Prostate gland (tissue), 2 donors: Measurements from ENCODE around the gene UNC79. TPM values are rescaled to one million over a fixed set of nuclear protein-coding genes. Genes with fewer than 3 reads are reported as not detected.

ENCODE experiments used
- DNase-seq: peaks from one replicate; pipeline ENCODE4 v3.0.0-alpha.2; 2019; ENCODE audit warnings: low spot score
- H3K27ac ChIP-seq, 2 donors: fragments of 200-600 bp; sonication (generic); 2 replicates each; pipeline ENCODE4 v1.5.1; 2017 to 2019
- H3K27me3 ChIP-seq: fragments of 200-600 bp; sonication (generic); replicated peaks from 2 replicates; pipeline ENCODE4 v1.5.1; 2019; ENCODE audit not compliant: insufficient read depth
- H3K36me3 ChIP-seq, 2 donors: fragments of 200-600 bp; sonication (generic); 1 replicate in 1 of 2; 2 replicates in 1 of 2; pipeline versions ENCODE4 v1.5.1 to v1.8.1; 2017 to 2019
- H3K4me1 ChIP-seq: fragments of 200-600 bp; sonication (generic); replicated peaks from 2 replicates; pipeline ENCODE4 v1.5.1; 2019
- H3K4me3 ChIP-seq, 2 donors: fragments of 200-600 bp; sonication (generic); 2 replicates each; pipeline ENCODE4 v1.5.1; 2017 to 2019
- H3K9me3 ChIP-seq: fragments of 200-600 bp; sonication (generic); 2 replicates; pipeline ENCODE4 v1.5.1; 2017
- POLR2A ChIP-seq: fragments of 450-650 bp; IDR thresholded peaks from one replicate; pipeline ENCODE4 v1.6.1; 2016; ENCODE audit warnings: antibody characterized with exemption, mild to moderate bottlenecking
- POLR2AphosphoS5 ChIP-seq: sonication (generic); formaldehyde crosslinking; IDR thresholded peaks from one replicate; pipeline ENCODE4 v1.6.1; 2017; ENCODE audit warnings: antibody characterized with exemption
- WGBS: methylation state at CpG from one replicate; pipeline ENCODE4 v1.1.5; 2018; 5-methylcytosine and 5-hydroxymethylcytosine counted together
- intact Hi-C: fragments of 100-400 bp; cut with DNase I; formaldehyde crosslinking; loops from one replicate; pipeline ENCODE4 v1.14.2; 2022
- small RNA-seq, 2 donors: library from RNA; depleted of rRNA; stranded (forward); fragments of <200 nt; gene quantifications; one replicate each; pipeline ENCODE3, GENCODE V24; 2016
- total RNA-seq, 2 donors: library from RNA; depleted of rRNA; stranded (reverse); fragments of >200 nt; gene quantifications; one replicate each; pipeline ENCODE4 v1.1.0, GENCODE V29; 2016
- TF ChIP-seq, protein P1 (sequence below), 4 experiments: fragments of 200-600 bp in 2 of 4; fragments of 450-650 bp in 2 of 4; sonication (generic) in 2 of 4; IDR thresholded peaks; 1 replicate in 3 of 4; 2 replicates in 1 of 4; pipeline ENCODE4 v1.5.1; 2016 to 2019; ENCODE audit warnings: antibody characterized with exemption in 4 of 4, mild to moderate bottlenecking in 2 of 4, moderate library complexity in 2 of 4

Gene UNC79
- total RNA-seq, 2 donors from 2014 or later = 0.32 to 1.0 TPM

DNA sequence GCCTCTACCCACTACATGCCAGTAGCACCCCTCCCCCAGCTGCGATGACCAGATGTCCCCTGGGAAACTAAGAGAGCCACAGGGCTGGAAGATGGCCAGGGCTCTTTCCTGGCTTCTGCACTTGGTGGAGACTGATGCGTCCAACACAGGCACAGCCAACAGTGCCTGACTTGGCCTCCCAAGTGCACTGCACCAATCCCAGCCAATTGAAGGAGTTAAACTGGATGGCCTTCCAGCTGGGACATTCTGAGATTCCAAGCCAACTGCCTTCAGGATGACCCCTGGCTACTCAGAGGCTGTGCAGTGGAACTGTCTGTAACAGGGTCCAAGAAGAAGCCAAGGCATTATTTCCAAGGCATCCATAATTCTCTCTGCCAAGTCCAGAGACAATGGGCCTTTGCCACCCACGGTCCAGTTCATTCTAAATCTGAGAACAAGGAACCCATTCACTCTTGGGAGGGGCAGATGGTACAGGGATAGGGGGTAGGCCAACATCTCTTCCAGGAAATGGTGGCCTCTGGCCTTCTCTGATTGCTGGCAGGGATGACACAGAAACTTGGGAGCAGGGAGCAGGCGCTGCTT, 322.3 kb downstream of the UNC79 start:
- Histone ChIP-seq H3K36me3 (no peaks in the 10 kb centered on the region), H3K27ac (no peak overlapping the region), H3K4me3 (no peak overlapping the region), H3K4me1 (no peaks in the 10 kb centered on the region), H3K27me3 (no peaks in the 10 kb centered on the region), H3K9me3 (no peaks in the 10 kb centered on the region)
- intact Hi-C loops = no loop called here
- no peak for DNase-seq
- no peak for TF ChIP-seq POLR2AphosphoS5
- no peak for TF ChIP-seq POLR2A
- TF ChIP-seq, protein P1, sequence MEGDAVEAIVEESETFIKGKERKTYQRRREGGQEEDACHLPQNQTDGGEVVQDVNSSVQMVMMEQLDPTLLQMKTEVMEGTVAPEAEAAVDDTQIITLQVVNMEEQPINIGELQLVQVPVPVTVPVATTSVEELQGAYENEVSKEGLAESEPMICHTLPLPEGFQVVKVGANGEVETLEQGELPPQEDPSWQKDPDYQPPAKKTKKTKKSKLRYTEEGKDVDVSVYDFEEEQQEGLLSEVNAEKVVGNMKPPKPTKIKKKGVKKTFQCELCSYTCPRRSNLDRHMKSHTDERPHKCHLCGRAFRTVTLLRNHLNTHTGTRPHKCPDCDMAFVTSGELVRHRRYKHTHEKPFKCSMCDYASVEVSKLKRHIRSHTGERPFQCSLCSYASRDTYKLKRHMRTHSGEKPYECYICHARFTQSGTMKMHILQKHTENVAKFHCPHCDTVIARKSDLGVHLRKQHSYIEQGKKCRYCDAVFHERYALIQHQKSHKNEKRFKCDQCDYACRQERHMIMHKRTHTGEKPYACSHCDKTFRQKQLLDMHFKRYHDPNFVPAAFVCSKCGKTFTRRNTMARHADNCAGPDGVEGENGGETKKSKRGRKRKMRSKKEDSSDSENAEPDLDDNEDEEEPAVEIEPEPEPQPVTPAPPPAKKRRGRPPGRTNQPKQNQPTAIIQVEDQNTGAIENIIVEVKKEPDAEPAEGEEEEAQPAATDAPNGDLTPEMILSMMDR (IDR thresholded peaks at IDR 0.05) = no peak
- WGBS = 62% methylated on average over 4 of the region's 4 CpGs

DNA sequence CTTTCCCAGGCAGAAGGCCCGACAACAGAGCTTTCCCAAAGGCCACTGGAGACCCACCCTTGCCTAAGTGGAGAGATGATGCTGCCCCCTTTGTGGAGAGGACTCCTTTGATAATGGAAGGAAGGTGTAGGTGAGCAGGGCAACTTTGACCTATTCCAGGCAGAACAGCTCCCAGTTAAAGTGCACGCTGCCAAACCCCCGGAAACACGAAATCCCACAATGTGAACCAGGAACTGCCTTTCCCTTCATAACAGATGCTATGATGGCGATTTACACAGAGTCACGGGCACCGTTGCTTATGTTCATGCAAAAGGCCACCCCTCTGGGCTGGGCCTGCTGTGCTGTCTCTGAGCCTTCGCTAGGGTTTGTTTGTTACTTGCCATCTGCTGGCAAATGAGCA, 322.9 kb downstream of the UNC79 start:
- no peak for DNase-seq
- intact Hi-C loops = no loop called here
- TF ChIP-seq, protein P1 (IDR thresholded peaks at IDR 0.05) = no peak
- TF ChIP-seq POLR2A (no peak), POLR2AphosphoS5 (no peak)
- H3K9me3 ChIP-seq = no peaks in the 10 kb centered on the region
- 95% methylated on average over 8 of the region's 8 CpGs for WGBS
- no peak overlapping the region for H3K27ac ChIP-seq
- no peak overlapping the region for H3K4me3 ChIP-seq
- H3K27me3 ChIP-seq = no peaks in the 10 kb centered on the region
- no peaks in the 10 kb centered on the region for H3K36me3 ChIP-seq
- no peaks in the 10 kb centered on the region for H3K4me1 ChIP-seq

DNA sequence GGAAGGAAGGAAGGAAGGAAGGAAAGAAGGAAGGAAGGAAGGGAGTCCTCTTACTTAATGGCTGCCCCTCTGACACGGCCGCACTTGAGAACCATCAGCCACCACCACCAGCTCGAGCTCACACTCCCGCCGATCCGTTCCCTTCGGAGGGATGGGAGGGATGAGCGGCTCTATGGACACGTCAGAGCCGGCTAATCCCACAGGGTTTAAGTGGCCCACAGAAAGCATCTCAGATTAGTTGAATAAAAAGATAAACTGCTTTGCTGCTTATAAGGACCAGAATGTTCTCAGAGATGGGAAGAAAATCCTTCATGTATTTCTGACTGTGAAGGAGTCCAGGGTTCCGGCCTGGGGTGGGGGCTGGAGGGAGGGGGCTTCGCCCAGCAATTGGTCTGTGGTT, 326.5 kb downstream of the UNC79 start:
- H3K27ac ChIP-seq = no peak overlapping the region
- DNase-seq = no peak
- H3K27me3 ChIP-seq = no peaks in the 10 kb centered on the region
- no peak overlapping the region for H3K4me3 ChIP-seq
- intact Hi-C loops = no loop called here
- H3K36me3 ChIP-seq = no peaks in the 10 kb centered on the region
- H3K9me3 ChIP-seq = no peaks in the 10 kb centered on the region
- TF ChIP-seq POLR2A (no peak), POLR2AphosphoS5 (no peak)
- TF ChIP-seq, protein P1 (IDR thresholded peaks at IDR 0.05) = no peak
- 87% methylated on average over 12 of the region's 12 CpGs for WGBS
- no peaks in the 10 kb centered on the region for H3K4me1 ChIP-seq

Small RNAs within 50 kb of the gene (small RNA-seq; reads per million reads assigned to genes)
- 0 reads per million in 2 donors for gene RF00019
- 0 reads per million in 2 donors for gene RF02271
- gene RNU6-1258P = 0 reads per million in 2 donors

Other genes starting within 250 kb of the UNC79 start
- 10 to 100 TPM; 31.2 to 39.0 TPM for gene MOAP1, start 246.0 kb upstream of the UNC79 start, total RNA-seq
- 10 to 100 TPM in 1 of 2 donors, 1 to 10 TPM in 1; 7.3 to 28.9 TPM for gene LYSET, start 245.6 kb upstream of the UNC79 start, total RNA-seq
- gene GON7, start 223.9 kb upstream of the UNC79 start, total RNA-seq = 10 to 100 TPM in 1 of 2 donors, 1 to 10 TPM in 1; 8.7 to 17.4 TPM
- gene UBR7, start 223.7 kb upstream of the UNC79 start, total RNA-seq = 10 to 100 TPM; 22.4 to 26.2 TPM
- 10 to 100 TPM; 23.8 to 25.8 TPM for gene BTBD7, start 97.9 kb upstream of the UNC79 start, total RNA-seq
- 10 to 100 TPM in 1 of 2 donors, not detected in 1; 10.8 TPM for gene COX8C, start 83.8 kb upstream of the UNC79 start, total RNA-seq